KG1 (cell line): ENCODE results near the gene CLIP4.

Experiments used
- DNase-seq: peaks from one replicate; lab custom pipeline; 2025; lab: John Stamatoyannopoulos, UW

The CLIP4 gene

GRCh38 chr2:29222381-29223179 lies 107.4 kb downstream of the CLIP4 start:
- DNase-seq, result no peak

GRCh38 chr2:29223257-29223656 lies 108.0 kb downstream of the CLIP4 start:
- DNase-seq, result no peak

GRCh38 chr2:29223851-29224692 lies 108.9 kb downstream of the CLIP4 start:
- no peak for DNase-seq

- DNase-seq, result no peak
Measured at GRCh38 chr2:29224693-29225551, 109.7 kb downstream of the CLIP4 start.

GRCh38 chr2:29225814-29226213 lies 110.6 kb downstream of the CLIP4 start:
- DNase-seq, result no peak

GRCh38 chr2:29226375-29226774 lies 111.2 kb downstream of the CLIP4 start:
- DNase-seq, result no peak

- no peak for DNase-seq
Measured at GRCh38 chr2:29226808-29227207, 111.6 kb downstream of the CLIP4 start.

GRCh38 chr2:29227935-29228675 lies 112.9 kb downstream of the CLIP4 start:
- DNase-seq, result no peak

- no peak for DNase-seq
Measured at GRCh38 chr2:29228947-29229346, 113.7 kb downstream of the CLIP4 start.

- DNase-seq, result no peak
Measured at GRCh38 chr2:29229640-29230039, 114.4 kb downstream of the CLIP4 start.

GRCh38 chr2:29232041-29232440 lies 116.8 kb downstream of the CLIP4 start:
- no peak for DNase-seq

- DNase-seq, result no peak
Measured at GRCh38 chr2:29233428-29233827, 118.2 kb downstream of the CLIP4 start.

GRCh38 chr2:29235411-29235810 lies 120.2 kb downstream of the CLIP4 start:
- DNase-seq, result no peak

GRCh38 chr2:29236074-29236473 lies 120.9 kb downstream of the CLIP4 start:
- no peak for DNase-seq

- DNase-seq, result no peak
Measured at GRCh38 chr2:29238497-29238896, 123.3 kb downstream of the CLIP4 start.
